Amniotic stem cell (primary cell): Measurements from ENCODE around the gene CSMD2.
"Not testable (repeated sequence)": the region's sequence is repeated elsewhere in the genome, so short reads cannot be mapped to it uniquely, and the experiment has no call there.

Experiments
- DNase-seq: peaks from one replicate; lab custom pipeline; 2025; lab: John Stamatoyannopoulos, UW

Gene CSMD2

DNA sequence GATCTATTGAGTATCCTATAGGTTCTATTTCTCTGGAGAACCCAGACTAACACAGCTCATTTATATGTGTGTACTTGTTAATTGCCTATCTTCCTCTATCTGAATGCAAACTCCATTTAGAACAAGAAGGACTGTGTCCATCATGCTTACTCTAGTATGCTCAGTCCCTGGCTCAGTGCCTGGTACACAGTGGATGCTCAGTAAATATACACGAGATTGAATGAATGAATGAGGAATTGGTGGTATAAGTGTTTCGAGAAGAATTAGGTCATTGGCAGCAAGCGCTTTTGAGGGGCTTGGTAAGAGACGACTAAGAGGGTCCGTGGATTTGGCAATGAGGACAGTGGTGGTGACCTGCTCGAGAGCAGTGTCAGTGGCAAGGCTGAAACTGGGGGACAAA is 112.5 kb downstream of the CSMD2 start:
- no peak for DNase-seq

DNA sequence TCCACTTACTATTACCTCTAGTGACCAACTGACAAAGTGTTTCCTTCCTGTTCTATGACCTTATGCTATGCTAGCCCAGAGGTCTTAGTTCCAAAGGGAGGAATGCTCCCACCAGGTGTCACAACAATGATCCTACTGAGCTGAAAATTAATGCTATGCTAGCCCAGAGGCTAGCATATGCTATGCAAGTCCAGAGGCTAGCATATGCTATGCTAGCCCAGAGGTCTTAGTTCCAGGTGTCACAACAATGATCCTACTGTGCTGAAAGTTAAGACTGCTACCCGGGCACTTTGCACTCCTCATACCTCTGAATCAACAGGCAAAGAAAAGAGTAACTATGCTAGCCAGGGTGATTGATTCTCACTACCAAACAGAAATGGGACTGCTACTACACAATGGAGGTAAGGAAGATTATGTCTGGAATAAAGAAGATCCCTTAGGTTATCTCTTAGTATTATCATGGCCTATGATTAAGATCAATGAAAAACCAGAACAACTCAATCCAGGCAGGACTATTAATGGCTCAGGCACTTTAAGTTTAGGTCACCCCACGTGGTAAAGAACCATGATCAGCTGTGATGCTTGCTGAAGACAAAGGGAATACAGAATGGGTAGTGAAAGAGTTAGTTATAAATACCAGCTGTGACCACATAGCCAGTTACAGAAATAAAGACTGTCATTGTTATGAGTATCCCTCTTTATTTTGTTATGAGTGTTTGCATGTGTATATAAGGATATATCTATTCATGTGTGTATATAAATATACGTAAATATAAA is 114.1 kb downstream of the CSMD2 start:
- no peak for DNase-seq

DNA sequence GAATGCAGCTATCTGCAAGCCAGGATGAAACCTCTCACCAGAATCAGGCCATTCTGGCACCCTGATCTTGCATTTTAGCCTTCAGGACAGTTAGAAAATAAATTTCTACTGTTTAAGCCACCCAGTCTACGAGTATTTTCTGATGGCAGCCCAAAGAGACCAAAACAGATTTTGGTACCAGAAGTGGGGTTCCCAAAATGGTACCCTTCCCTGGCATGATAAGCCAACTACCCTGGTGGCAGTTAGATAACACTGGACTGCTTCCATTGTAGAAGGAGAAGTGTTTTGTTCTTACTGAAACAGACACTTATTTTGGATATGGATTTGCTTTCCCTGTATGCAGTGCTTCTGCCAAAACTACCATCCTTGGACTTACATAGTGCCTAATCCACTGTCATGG is 115.0 kb downstream of the CSMD2 start:
- DNase-seq: no peak

DNA sequence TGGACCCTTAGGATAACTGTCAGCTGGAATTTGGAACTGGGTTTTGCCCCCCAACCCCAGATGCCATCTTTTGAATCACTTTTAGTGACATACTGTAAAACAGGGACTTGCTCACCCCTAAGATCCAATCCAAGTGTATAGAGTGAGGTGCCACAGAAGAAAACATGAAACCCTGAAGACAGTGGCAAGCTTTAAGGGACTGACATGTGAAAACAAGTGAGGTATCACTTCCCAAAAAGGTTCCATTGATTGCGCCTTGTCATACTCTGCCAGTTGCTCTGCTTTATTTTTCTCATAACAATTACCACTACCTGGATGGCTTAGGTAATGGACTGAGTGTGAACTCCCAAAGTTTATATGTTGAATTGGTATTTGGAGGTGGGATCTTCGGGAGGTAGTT is 115.6 kb downstream of the CSMD2 start:
- no peak for DNase-seq

DNA sequence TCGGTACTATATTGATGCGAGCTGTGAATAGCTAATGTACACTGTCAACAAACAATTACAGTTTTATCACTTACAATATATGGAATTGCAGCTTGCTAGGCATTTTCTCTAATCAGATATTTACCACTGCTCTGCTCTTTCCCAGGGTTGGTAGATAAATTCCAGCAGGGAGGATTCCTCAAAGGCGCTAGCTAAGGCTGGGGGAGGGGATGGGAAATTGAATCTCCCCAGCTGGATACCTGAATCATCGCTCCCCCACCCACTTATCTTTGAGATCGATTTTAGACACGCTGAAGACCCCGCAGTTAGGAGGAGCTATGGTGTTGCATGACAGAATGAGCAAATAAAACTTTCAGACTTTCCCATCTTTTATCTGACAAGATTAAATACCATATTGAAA is 127.2 kb downstream of the CSMD2 start:
- DNase-seq: no peak

DNA sequence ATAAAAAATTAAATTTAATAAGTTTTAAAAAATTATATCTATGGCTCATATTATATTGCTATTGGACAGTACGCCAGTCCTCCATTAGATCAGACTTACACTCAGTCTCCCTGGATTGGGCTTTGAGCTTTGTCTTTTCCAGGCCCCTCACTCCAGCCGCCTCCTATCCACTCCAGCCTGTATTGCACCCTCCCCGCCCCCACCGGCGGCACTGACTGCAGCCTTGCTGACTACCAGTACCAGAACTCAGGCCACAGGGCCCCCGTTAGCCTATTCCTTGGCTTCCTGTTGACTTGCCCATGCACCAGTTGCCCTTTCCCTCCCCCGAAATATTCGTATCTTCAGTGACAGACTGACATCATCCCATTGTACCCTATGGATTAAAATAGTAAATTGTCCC is 127.9 kb downstream of the CSMD2 start:
- no peak for DNase-seq

DNA sequence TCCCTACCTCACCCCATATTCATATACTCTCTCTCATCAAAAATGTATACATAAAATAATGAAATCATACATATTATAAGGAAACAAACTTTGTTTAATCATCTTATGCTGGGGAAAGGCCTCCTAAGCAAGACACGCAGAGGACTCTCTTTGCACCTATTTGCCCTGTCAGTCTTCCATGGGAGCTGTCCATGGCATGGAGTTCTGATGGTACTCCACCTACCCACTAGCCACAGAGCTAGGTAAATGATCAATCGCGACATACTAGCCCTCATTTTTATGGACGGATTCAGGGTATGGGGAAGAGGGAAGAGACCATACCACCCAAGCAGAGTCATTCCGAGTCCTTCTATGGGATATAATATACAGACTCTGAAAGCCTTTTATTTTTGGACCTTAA is 131.0 kb downstream of the CSMD2 start:
- DNase-seq: no peak

DNA sequence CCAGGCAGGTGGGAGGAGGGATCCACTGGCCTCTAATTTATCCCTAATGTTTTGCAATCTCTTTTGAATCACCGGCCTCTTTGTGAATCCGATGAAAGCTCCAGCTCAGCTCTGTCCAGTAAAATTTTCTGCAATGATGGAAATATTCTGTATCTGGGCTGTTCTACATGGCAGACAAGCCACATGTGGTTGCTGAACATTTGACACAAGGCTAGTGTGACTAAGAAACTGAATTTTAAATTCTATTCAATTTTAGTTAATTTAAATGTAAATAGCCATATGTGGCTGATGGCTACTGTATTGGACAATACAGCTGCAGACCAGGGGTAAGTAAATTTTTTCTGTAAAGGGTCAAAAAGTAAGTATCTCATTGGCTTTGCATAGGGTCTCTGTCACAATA is 135.1 kb downstream of the CSMD2 start:
- no peak for DNase-seq

DNA sequence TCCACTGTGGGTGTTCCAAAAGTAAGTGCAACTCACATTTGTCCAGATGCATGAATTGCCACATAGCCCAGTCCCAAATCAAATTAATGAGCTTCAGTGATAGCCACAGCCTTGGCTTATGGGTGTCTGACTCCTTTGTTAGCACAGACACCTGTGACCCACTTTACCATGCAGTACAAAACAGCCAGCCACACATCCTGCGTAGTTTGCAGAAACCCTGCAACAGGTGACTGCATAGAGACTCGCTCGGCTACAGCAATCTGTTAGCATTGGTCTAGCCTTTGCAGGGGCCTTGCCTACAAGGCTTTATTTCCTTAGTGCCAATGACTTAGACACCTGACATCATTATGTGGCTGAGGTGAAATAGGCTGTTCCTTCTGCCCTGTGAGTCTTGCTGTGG is 135.5 kb downstream of the CSMD2 start:
- DNase-seq: no peak

DNA sequence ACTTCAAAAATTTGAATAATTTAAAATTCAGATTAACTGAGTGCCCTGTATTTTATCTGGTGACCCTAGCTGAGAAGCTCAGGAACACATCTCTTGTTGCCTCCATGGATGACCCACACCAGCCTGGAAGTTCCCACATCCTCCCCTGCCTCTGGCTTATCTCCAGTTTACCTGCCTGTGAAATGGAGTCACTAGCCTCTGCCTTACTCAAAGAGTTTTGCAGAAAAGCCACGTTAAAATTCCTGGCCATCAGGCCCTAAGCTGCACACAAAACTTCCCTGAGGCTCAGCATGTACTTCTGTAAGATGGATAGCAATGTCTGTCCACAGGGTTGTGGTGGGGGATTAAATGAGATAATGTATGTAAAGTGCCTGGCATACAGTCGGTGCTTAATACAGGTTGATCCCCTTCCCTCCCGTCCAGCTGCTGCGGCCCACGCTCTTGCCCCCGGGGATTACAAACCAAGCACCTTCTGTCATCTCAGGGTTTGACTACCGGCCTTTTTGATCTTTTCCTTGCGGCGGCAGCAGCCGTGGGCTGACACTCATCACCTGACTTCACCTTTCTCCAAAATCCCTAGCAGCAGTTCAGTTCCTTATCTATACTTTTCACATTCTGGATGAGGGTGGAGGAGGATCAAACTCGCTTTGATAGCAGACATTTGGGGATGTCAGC is 136.5 kb downstream of the CSMD2 start:
- DNase-seq: no peak

DNA sequence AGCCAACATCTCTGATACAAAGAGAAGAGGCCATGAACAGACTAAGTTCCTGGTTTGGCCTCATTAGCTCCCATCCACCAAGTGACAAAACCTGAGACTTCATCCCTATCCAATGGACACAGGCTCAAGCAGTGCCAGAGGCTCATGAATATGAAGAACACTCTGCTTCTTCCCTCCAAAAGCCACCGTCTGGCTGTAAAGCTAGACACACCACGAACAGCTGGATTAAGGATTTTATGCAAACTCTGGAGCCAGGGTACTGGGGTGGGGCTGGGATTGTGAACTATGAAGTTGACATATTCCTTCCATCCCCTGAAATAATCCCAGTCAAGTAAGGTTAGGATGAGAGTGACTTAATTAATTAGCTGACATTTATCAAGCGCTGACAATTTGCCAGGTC is 139.4 kb downstream of the CSMD2 start:
- no peak for DNase-seq

DNA sequence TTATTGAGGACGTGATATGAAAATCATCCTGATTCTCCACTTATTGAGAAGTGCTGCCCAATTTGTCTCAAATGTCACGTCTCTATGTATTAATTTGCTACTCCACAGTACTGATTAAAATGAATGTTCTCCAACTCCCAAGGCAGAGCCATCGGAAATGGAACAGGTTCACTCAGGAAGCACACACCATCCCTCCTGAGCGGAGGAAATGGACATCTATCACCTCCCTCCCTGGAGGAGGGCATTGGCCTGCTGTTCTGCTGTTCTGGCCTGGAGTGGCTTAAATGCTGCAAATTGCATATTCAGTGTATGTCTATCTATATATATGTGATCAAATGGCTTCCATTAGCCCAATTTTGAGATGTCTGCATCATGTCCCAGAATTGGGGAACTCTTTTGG is 140.5 kb downstream of the CSMD2 start:
- no peak for DNase-seq

DNA sequence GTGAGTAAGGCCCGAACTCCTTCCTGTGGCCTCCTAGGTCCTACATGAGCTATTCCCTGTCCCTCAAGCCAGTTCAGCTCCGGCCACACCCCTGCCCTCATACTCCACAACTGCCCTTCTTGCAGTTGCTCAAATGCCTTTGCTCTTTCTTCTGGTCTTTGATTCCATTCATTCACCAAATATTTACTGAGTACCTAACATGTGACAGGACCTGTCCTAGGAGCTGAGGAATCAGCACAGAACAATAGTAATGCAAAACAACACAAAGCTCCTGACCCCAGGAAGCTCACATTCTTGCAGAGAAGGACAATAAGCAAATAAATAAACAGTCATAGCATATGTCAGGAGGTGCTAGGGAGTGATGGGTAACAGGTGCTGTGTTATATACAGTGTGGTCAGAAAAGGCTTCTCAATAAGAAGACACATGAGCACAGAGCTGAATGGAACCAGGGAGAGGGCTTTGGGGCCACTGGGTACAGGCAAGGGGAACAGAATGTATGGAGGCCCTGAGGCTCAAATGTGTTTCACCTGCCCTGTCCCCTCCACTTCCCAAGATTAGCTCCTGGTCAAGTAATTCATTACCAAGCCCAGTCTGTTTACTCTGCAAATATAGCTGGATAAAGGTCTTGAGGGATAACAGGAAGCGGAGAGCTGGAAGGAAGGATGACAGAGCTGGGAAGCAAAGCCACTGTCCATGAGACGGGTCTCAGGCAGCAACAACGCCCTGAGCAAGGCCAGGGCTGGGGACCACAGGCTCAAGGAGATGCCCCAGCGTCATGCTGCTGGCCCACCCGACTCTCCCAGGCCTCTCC is 145.1 kb downstream of the CSMD2 start:
- no peak for DNase-seq

DNA sequence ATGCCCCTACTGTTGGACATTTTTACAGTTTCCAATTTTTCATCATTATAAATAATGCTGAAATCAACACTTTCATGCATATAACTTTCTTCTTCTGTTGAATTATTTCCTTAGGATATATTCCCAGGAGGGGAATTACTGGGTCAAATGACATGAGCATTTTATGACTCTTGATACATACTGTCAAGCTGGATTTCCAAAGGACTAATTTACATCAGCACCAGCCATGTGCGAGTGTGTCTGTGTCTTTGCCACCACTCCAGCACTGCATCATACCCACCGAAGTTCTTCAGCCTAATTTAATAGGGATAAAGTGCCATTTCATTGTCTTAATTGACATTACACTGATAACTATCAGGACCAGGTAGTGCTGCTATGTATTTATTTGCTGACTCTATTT is 146.7 kb downstream of the CSMD2 start:
- no peak for DNase-seq

DNA sequence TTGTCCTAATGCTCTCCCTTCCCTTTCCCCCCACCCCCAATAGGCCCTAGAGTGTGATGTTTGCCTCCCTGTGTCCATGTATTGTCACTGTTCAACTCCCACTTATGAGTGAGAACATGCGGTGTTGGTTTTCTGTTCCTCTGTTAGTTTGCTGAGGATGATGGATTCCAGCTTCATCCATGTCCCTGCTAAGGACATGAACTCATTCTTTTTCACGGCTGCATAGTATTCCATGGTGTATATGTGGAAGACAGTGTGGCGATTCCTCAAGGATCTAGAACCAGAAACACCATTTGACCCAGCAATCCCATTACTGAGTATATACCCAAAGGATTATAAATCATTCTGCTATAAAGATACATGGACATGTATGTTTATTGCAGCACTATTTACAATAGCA is 148.7 kb downstream of the CSMD2 start:
- not testable (repeated sequence) for DNase-seq

DNA sequence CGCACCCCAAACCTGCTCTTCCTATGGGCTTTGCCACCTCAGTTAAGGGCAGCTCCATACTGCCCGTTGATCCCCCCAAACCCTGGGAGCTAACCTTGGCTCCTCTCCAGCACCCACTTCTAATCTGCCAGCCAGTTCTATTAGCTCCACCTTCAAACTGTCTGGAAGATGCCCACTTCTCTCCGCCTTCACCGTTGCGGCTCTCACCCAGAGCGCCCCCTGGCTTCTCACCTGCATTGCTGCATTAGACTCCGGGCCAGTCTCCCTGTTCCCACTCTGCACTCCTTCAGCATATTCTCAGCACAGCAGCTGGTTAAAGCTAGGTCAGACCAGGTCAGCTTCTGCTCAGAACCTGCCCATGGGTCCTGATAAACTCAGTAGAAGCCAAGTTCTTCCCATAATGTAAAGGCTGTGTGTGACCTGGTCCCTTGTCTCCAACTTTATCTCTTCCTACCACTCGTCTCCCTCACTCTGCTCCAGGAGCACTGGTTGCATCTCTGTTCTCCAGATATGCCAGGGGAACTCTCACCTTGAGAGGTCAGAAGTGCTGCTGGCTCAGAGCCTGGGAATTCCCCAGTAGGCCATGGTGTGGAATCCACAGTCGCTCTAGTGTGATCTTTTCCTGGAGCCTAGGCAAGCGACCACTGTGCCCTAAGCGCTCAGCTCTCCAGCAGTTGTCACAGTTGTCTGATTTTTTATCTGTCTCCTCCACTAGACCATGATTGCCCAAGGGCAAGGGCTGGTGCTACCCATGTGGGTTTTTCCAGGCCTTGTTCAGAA is 150.9 kb downstream of the CSMD2 start:
- DNase-seq: no peak

DNA sequence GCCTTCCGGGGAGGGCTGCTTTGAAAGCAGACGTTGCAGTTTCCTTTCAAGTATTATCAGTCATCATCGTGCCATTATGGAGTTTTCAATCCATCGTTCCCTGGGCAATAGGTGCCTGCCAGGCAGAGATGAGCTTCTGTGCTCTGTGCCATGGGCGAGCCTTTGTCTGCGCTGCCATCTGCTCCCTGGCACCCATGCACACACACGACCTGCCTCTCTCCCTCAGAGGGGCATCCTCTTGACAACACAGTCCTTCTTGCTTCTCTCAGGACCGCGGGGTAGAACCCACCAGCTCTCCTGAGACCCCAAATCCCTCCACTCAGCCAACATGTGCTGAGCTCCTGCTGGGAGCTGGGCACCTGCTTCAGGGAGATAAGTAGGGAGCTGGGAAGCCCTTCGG is 151.9 kb downstream of the CSMD2 start:
- no peak for DNase-seq

DNA sequence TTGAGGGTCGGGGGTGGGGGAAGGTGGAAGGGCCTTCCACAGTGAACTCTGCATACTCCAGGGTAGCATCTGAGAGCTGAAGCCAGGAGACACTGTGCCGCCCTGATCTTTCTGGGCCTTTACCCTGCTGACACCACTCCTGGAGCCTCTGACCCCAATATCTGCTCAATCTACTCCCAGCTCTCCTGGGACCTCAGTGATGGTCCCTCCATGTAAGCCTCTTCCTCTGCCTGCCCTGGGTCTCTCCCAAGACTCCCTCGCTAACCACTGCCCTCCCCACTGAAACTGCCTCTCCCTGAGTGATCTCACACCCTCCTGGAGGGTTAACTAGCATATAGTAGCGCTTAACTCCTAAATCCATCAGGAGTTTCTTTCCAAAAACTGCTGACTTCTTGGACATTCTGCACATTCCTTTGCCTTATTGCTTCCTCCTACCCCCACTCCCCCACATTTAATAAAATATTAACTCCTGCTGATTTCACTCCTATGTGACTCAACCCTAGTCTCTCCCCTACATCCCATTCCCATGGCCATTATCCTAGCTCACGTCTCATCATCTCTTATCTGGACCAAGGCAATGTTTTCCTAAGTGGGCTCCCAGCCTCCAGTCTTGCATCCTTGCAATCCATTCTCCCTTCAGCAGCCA is 155.6 kb downstream of the CSMD2 start:
- DNase-seq: no peak

DNA sequence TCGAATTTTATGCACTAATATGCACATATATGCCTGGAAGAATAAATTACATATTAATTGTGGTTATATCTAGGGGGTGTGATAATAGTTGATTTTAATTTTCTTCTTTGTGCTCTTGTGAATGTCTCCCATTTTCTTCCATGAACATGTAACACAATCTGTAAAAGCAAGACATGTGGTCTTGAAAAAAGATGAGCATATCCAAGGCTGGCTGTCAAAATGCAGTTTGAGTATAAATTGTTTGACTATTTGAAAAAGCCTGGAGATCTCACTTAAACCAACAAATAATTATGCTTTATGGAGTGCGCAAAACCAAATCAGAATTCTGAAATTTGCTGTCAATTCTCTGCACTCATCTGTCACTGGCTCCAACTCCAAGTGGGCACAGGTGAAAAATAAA is 157.3 kb downstream of the CSMD2 start:
- no peak for DNase-seq

DNA sequence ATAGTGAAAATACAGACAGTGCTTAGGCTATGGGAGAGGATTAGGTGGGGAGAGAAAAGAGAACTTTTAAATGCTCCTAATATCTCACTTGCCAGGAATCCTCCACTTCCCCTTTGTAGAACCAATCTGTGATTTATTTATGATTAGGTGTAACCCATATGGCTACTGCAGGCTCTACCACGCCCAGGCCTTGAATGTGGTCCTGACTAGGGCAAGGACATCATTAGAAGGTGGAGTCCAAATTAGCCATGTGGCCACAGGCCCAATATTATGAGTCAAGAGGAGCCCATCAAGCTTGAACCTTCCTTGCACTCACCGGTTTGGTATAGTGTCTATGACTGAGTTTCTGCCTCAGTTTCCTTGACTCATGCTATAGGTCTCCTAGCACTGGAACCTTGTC is 159.7 kb downstream of the CSMD2 start:
- no peak for DNase-seq

DNA sequence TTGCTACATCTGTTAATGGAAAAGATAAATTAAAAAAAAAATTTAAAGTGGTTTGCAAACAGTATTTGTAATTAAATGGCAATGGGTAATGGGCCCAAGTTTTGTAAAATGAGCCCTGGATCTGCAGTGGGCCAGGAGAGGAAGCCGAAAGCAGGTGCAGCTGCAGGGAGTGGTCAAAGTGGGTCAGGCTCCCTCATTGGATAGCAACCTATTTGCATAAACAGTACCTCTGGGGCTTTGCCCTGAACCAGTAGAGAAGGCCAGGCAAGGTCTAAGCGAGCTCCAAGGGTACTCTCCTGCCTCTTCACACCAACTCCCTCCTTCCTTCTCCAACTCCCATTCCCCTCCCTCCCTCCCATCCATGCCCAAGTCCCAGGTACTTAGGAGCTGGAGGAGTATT is 162.2 kb downstream of the CSMD2 start:
- no peak for DNase-seq
